ENCODE results near the gene FUOM. TPM values are rescaled to one million over a fixed set of nuclear protein-coding genes. Genes with fewer than 3 reads are reported as not detected.

FUOM gene
- total RNA-seq, 1 experiment from 2014 or later, result 41.8 TPM

- no peak overlapping the region for H3K4me2 ChIP-seq (ENCODE audit: insufficient read depth, insufficient read length, low read length)
- H3K14ac ChIP-seq (ENCODE audit: insufficient read depth, low read length), result no peak overlapping the region
- no peak overlapping the region for H3K4ac ChIP-seq (ENCODE audit: low read depth, low read length)
- H3K18ac ChIP-seq (ENCODE audit: insufficient read length, low read depth, low read length), result no peak overlapping the region
- H3K4me3 Mint-ChIP-seq, result no peak overlapping the region
- no peak overlapping the region for H2BK5ac ChIP-seq (ENCODE audit: insufficient read length, low read length)
- peaks cover 9% of the 10 kb centered on the region for H3K23me2 ChIP-seq (ENCODE audit: insufficient read length, low read depth, low read length, poor library complexity, severe bottlenecking)
- H3K27me3 Mint-ChIP-seq (ENCODE audit: low read depth), result peaks cover 2% of the 10 kb centered on the region
- H3K9me3 ChIP-seq (ENCODE audit: control insufficient read depth, low read depth, low read length), result no peaks in the 10 kb centered on the region
- H3K36me3 Mint-ChIP-seq (ENCODE audit: insufficient read depth in 1 of 3, low read depth in 3 of 3), result peaks cover 4 to 34% (median 23%) of the 10 kb centered on the region in 3 experiments; a peak in 6 of 7 replicates
- H3K4me1 Mint-ChIP-seq, result peaks cover 11 to 15% of the 10 kb centered on the region in 2 experiments
- H3K9ac ChIP-seq (ENCODE audit: extremely low read depth, insufficient read length, low read length), result no peak overlapping the region
- no CpG with 5 or more reads among the region's 10 CpGs for WGBS (ENCODE audit: extremely low coverage, insufficient read length, low lambda C conversion rate)
- no peak overlapping the region for H4K5ac ChIP-seq (ENCODE audit: insufficient read length, low read depth, low read length)
- no peak for TF ChIP-seq CTCF (conservative IDR thresholded peaks at IDR 0.05)
- no peak overlapping the region for H2BK20ac ChIP-seq (ENCODE audit: low read depth, low read length, poor library complexity, severe bottlenecking)
- no peaks in the 10 kb centered on the region; a peak in 2 of 5 replicates for H3K9me3 Mint-ChIP-seq
- no peak overlapping the region for H4K8ac ChIP-seq (replicated peaks; ENCODE audit: insufficient read length, low read depth, low read length)
- H3K27ac Mint-ChIP-seq, result no peak overlapping the region
- DNase-seq, result no peak
- H3K79me2 ChIP-seq (ENCODE audit: insufficient read depth, low read length), result peaks cover 7% of the 10 kb centered on the region; the same call in 1 of the 2 replicates
- no peak overlapping the region for H2AFZ ChIP-seq (ENCODE audit: low read length)
- no peaks in the 10 kb centered on the region for H4K20me1 ChIP-seq (ENCODE audit: control insufficient read depth, insufficient read depth, insufficient read length)
- no peak overlapping the region for H4K91ac ChIP-seq (ENCODE audit: insufficient read length, low read depth, low read length)
- no peaks in the 10 kb centered on the region for H3K27me3 ChIP-seq (ENCODE audit: insufficient read depth, low read length)
- H2BK15ac ChIP-seq (ENCODE audit: low read depth, low read length), result no peak overlapping the region
- H3K79me1 ChIP-seq (ENCODE audit: insufficient read depth, low read depth, low read length, poor library complexity, severe bottlenecking), result peaks cover 6% of the 10 kb centered on the region
- H3K4me1 ChIP-seq (ENCODE audit: insufficient read depth, low read length), result no peaks in the 10 kb centered on the region
- no peak overlapping the region for H3K56ac ChIP-seq (ENCODE audit: insufficient read length, low read depth, low read length)
- H2BK120ac ChIP-seq (ENCODE audit: low read depth, low read length, poor library complexity, severe bottlenecking), result no peak overlapping the region
- no peak overlapping the region for H3K27ac ChIP-seq (ENCODE audit: insufficient read length, low read depth, low read length)
- no peak overlapping the region for H3T11ph ChIP-seq (ENCODE audit: low read length)
- no peak overlapping the region for H2AK5ac ChIP-seq (ENCODE audit: insufficient read length, low read length)
- H2BK12ac ChIP-seq (ENCODE audit: insufficient read length, low read depth, low read length), result no peak overlapping the region
- H3K23ac ChIP-seq (ENCODE audit: insufficient read length, low read depth, low read length), result no peak overlapping the region
These were observed 46.2 kb downstream of the FUOM start for GRCh38 chr10:133311570-133311969.
